Measurements from ENCODE around the gene NECTIN3. TPM values are rescaled to one million over a fixed set of nuclear protein-coding genes. Genes with fewer than 3 reads are reported as not detected.

NECTIN3 gene
- total RNA-seq, 3 donors from 2014 or later: 17.1 to 33.0 (median 19.7) TPM

- intact Hi-C loops (cut with DNase I; ENCODE audit: low total_unique reads): no loop called here
- Histone ChIP-seq H3K4me3 (no peak overlapping the region), H3K4me1 (no peaks in the 10 kb centered on the region), H3K27ac (no peak overlapping the region), H3K36me3 (no peaks in the 10 kb centered on the region), H3K9me3 (no peaks in the 10 kb centered on the region), H3K27me3 (no peaks in the 10 kb centered on the region)
- TF ChIP-seq, protein P1, sequence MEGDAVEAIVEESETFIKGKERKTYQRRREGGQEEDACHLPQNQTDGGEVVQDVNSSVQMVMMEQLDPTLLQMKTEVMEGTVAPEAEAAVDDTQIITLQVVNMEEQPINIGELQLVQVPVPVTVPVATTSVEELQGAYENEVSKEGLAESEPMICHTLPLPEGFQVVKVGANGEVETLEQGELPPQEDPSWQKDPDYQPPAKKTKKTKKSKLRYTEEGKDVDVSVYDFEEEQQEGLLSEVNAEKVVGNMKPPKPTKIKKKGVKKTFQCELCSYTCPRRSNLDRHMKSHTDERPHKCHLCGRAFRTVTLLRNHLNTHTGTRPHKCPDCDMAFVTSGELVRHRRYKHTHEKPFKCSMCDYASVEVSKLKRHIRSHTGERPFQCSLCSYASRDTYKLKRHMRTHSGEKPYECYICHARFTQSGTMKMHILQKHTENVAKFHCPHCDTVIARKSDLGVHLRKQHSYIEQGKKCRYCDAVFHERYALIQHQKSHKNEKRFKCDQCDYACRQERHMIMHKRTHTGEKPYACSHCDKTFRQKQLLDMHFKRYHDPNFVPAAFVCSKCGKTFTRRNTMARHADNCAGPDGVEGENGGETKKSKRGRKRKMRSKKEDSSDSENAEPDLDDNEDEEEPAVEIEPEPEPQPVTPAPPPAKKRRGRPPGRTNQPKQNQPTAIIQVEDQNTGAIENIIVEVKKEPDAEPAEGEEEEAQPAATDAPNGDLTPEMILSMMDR (IDR thresholded peaks at IDR 0.05): no peak
- TF ChIP-seq POLR2AphosphoS5 (IDR thresholded peaks at IDR 0.05): no peak
- no peak for TF ChIP-seq POLR2A (IDR thresholded peaks at IDR 0.05)
- no peak for DNase-seq (ENCODE audit: low spot score in 2 of 2)
Observed at GRCh38 chr3:111159391-111159790, 87.8 kb downstream of the NECTIN3 start.

DNA sequence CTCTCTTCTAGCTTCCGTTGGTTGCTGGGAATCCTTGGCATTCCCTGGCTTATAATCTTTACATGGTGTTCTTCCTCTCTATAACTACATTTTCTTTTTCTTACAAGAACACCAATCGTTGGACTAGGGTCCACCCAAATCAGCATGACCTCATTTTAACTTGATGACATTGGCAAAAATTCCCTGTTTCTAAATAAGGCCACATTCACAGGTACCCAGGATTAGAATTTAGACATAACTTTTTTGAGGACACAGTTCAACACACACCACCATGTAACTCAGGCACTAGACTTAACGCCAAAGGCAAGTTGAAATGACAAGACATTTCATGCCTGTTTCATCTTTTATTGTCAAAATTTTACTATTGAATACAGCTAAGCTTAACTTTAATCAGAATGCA, 93.0 kb downstream of the NECTIN3 start:
- no peaks in the 10 kb centered on the region for H3K36me3 ChIP-seq
- no peak for TF ChIP-seq POLR2AphosphoS5 (IDR thresholded peaks at IDR 0.05)
- TF ChIP-seq, protein P1 (IDR thresholded peaks at IDR 0.05): no peak
- no peak for TF ChIP-seq POLR2A (IDR thresholded peaks at IDR 0.05)
- DNase-seq (ENCODE audit: low spot score in 2 of 2): no peak
- intact Hi-C loops (cut with DNase I; ENCODE audit: low total_unique reads): no loop called here
- no peak overlapping the region for H3K4me3 ChIP-seq
- H3K4me1 ChIP-seq: no peaks in the 10 kb centered on the region
- H3K27me3 ChIP-seq: no peaks in the 10 kb centered on the region
- H3K27ac ChIP-seq: no peak overlapping the region
- no peaks in the 10 kb centered on the region for H3K9me3 ChIP-seq

- no peaks in the 10 kb centered on the region for H3K27me3 ChIP-seq
- no peaks in the 10 kb centered on the region for H3K4me1 ChIP-seq
- H3K4me3 ChIP-seq: no peak overlapping the region
- H3K27ac ChIP-seq: no peak overlapping the region
- H3K36me3 ChIP-seq: no peaks in the 10 kb centered on the region
- H3K9me3 ChIP-seq: no peaks in the 10 kb centered on the region
- no peak for DNase-seq (ENCODE audit: low spot score in 2 of 2)
- TF ChIP-seq, protein P1 (IDR thresholded peaks at IDR 0.05): no peak
- no peak for TF ChIP-seq POLR2AphosphoS5 (IDR thresholded peaks at IDR 0.05)
- TF ChIP-seq POLR2A (IDR thresholded peaks at IDR 0.05): no peak
- intact Hi-C loops (cut with DNase I; ENCODE audit: low total_unique reads): no loop called here
Observed at GRCh38 chr3:111165411-111165810, 93.8 kb downstream of the NECTIN3 start.

DNA sequence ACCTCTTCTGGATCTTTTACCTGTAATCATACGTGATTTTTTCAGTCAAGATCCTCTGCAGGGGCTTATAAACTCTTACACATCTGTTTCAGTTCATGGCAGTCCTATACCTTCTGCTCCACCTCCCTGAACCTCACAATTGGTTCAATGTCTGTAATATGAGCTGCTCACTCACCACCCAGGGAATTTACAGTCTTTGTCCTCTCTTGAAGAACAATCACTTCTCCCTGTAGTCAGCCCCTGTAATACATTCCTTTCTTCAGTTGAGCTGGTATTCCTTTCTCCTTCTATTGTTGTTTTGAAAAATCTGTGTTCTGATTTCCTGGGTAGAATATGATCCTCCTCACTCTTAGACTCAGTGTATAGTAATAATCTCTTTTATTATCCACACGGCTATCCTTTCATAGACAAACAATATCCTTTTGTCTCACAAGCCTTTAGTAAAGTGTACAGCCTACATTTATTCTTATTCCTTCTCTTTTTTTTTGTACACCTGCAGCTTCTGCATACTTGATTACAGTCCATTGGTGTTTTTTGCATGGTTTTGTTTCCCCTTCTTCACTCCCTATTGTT, 101.8 kb downstream of the NECTIN3 start:
- intact Hi-C loops (cut with DNase I; ENCODE audit: low total_unique reads): loop anchor here (5.0 kb wide), 1 partner anchor 556 kb away; no protein-coding TSS in a partner anchor
- H3K4me3 ChIP-seq: no peak overlapping the region
- H3K36me3 ChIP-seq: no peaks in the 10 kb centered on the region
- no peaks in the 10 kb centered on the region for H3K27me3 ChIP-seq
- TF ChIP-seq, protein P1 (IDR thresholded peaks at IDR 0.05): no peak
- TF ChIP-seq POLR2A (IDR thresholded peaks at IDR 0.05) (no peak), POLR2AphosphoS5 (IDR thresholded peaks at IDR 0.05) (no peak)
- no peaks in the 10 kb centered on the region for H3K4me1 ChIP-seq
- H3K9me3 ChIP-seq: no peaks in the 10 kb centered on the region
- no peak overlapping the region for H3K27ac ChIP-seq
- no peak for DNase-seq (ENCODE audit: low spot score in 2 of 2)

DNA sequence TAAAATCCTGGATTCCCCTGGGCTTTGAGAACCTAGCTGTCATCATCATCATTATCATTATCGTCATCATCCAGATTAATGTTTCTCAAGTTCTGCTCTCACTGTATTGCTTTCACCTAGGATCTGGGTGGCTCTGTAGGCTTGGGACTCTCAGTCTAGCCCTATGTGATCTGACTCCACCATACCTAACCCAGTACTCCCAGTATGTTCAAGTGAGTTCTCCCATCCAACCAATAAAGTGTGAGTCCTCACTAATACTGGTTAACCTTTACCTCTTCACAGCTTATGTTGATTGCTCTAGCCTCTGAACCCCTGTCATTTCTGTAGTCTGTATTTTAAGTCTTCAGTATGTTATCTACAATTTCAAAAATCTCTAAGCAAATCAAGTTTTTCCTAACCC, 102.3 kb downstream of the NECTIN3 start:
- TF ChIP-seq, protein P1 (IDR thresholded peaks at IDR 0.05): no peak
- no peak for TF ChIP-seq POLR2A (IDR thresholded peaks at IDR 0.05)
- TF ChIP-seq POLR2AphosphoS5 (IDR thresholded peaks at IDR 0.05): no peak
- Histone ChIP-seq H3K9me3 (no peaks in the 10 kb centered on the region), H3K36me3 (no peaks in the 10 kb centered on the region), H3K27me3 (no peaks in the 10 kb centered on the region), H3K4me1 (no peaks in the 10 kb centered on the region), H3K27ac (no peak overlapping the region), H3K4me3 (no peak overlapping the region)
- intact Hi-C loops (cut with DNase I; ENCODE audit: low total_unique reads): loop anchor here (5.0 kb wide), 1 partner anchor 557 kb away; no protein-coding TSS in a partner anchor
- DNase-seq (ENCODE audit: low spot score in 2 of 2): no peak

All from breast epithelium (tissue), 4 donors.